ENCODE measurements around the gene ACACA.

Gene ACACA

GRCh38 chr17:37284191-37284590, 122.4 kb downstream of the ACACA start:
- DNase-seq: no peak

- DNase-seq: no peak
These were observed 123.1 kb downstream of the ACACA start for GRCh38 chr17:37283414-37283961.

GRCh38 chr17:37280841-37281240, 125.8 kb downstream of the ACACA start:
- no peak for DNase-seq

GRCh38 chr17:37278247-37278894, 128.3 kb downstream of the ACACA start:
- no peak for DNase-seq

GRCh38 chr17:37276475-37276874, 130.2 kb downstream of the ACACA start:
- DNase-seq: no peak

- DNase-seq: no peak
These were observed 132.2 kb downstream of the ACACA start for GRCh38 chr17:37274461-37274860.

DNA sequence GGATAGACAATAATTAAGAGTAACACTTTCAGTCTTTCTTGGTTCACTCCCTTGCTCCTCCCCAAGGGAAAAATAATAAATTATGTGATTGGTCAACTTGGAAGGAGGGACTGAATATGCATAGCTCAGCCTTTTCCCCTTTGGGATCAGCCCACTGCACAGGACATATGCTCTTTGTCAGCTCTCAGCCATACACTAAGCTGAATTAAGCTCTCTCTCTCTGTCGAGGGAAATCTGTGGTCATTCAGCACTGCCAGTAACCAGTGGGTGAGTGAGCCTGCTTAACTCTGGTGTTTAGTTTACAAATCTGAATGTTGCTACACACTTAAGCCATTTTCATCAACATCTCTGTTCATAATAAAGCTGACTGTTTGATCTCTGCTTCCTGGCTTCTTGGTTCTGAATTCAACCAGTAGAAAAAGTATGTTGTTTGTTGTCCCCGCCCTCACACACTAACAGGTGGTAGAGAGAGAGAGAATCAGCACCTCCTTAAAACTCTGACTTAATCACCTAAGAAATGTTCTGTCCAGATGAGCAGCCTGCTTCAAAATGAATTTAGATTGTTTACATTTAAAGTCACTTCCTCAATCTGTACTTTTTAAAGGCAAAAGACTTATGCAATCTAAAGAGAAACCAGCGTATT, 133.1 kb downstream of the ACACA start:
- no peak for DNase-seq

- no peak for DNase-seq
These were observed 141.0 kb downstream of the ACACA start for GRCh38 chr17:37265446-37266173.

DNA sequence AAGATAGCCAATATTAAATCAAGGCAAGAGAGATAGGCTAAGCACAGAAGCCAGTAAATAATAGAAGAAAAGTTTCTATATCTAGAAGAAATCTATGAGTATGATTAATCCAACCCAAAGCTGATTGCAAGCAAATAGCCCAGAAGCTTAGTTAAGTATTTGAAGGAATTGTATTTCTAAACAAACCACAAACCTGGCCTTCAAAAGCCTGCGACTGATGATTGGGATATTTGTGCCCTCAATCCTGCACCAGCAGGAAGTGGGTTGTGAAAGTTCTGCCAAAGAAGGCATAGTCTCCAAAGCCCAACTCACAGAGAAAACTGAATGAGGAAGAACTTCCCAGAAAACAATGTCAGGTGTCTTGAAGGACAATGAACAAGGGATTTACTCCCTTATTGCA, 145.3 kb downstream of the ACACA start:
- no peak for DNase-seq

GRCh38 chr17:37259030-37259735, 147.5 kb downstream of the ACACA start:
- DNase-seq: no peak

DNA sequence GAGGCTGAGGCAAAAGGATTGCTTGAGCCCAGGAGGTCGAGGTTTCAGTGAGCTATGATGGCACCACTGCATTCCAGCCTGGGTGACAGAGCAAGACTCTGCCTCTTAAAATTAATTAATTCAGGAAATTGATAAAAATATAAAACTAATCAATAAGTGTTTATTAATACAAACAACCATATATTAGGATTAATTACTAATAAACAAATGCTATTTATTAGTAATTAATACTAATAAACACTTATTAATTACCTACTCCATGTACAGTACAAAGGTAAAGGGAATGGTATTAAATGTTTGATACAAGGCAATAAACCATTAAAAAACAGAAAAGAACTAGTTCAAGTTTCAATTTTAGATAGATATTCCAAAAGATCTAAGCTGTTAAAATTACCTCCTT, 150.0 kb downstream of the ACACA start:
- DNase-seq: no peak

GRCh38 chr17:37255432-37255831, 151.2 kb downstream of the ACACA start:
- no peak for DNase-seq

DNA sequence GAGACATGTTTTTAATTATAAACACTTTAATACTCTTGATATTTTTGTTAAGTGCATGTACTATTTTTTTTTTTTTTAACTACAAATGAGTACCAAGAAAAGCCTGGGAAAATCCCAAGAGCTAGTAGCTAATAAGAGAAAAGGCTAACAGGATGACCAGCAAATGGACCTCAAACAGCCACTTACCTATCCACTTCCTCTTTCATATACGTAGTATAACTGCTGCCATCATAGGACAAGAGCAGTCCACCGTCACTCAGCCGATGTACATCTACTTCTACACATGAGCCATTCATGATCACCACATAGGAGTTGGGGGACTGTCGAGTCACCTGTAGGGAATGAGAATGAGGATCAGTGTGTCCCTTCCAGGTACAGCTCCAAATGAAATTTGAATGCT, 158.8 kb downstream of the ACACA start:
- no peak for DNase-seq

DNA sequence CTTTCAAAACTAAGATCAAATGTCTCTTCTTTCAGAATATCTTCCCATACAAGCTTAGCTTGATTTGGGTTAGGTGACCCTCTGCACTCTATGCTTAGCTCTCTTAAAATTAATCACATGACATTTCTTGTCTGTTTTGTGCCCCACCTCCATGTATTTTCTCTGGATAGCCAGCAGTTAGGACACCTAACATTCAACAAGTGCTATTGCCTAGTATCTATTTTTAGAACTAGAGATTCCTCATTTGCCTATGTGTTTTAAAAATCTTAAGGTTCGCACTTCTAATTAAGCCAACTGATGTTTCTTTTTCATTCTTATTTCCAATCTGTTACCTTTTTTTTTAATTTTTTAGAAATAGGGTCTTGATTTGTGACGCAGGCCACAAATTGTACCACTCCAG, 160.6 kb downstream of the ACACA start:
- no peak for DNase-seq

- no peak for DNase-seq
These were observed 166.3 kb downstream of the ACACA start for GRCh38 chr17:37240381-37240780.

DNA sequence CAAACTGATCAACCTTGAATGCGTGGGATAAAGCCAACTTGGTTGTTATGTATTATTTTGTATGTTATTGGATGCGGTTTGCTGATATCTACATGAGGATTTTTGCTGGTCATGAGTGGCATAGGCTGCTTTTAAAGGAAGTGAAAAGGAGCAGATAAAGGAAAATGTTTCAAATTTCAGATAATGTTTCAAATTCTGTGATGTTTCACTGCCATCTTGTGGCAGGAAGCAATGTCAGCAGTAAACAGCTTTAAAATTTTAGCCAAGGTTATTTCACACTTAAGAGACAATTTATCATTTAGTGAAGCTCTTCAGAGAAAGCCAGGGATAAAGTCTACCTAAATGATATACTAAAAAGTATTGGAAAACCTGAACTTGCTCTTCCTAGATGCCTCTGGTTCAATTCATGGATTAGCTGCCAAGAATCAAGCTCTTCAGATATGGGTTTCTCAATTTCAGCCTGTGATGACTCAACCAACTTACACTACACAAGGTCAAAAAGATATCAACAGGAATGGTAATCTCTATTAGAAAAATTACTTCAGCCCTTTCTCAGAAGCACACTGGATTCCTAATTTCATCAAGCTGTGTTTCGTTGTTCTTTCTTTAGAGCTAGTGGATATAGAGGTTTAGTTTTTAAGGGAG, 166.8 kb downstream of the ACACA start:
- DNase-seq: no peak

- no peak for DNase-seq
These were observed 172.5 kb downstream of the ACACA start for GRCh38 chr17:37234106-37234505.

DNA sequence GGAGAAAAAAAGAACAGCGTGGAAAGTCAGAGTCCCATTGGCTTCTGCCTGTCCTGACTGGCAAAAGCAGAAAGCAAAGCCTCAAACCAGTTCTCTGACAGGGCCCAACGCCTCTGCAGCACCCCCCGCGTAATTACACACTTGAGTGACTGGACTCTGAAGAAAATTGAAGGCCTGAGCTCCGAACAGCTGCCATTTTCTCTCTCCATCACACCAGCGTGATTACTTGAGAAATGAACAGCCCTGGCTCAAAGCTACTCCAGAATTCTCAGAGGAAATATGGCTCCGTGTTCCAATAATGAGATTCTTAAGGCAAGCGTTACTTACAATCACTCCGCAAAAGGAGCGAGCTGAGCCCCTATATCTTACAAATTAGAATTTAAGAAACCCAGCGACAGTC, 173.6 kb downstream of the ACACA start:
- DNase-seq: no peak

DNA sequence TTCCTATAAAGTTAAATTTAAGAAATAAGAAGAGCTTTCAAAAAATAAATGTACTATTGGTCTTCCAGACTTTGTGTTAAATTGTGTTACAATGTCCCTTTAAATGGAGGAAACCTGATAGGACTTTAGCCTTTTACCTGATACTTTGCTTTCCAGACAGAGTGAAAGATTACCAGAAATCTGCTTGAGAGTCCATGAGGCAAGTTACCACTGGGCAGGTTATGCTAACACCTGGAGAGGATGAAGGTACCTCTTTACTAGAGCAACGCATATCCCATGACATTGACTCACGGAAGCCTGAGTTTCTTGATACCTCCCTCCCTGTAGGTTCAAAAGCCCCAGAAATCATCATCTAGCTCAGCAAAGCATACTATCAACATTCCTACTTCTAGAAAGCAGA, 174.7 kb downstream of the ACACA start:
- no peak for DNase-seq

DNA sequence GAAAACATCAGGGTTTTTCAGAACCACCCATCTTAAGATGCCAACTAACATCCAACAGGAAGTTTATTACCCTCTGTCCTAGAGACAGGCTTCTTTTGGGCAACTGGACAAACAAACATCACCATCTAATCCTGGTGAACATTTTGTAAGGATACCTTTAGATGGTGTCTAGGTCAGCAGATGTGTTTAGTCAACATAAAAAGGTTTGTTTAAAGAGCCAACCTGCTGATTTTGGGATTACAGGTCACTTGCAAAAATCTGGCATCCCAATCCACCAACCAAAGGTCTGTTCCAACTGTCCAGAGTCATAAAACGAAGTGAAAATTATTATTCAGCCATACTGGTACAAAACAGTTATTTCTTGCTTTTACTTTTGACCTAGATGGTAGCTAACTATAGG, 176.0 kb downstream of the ACACA start:
- no peak for DNase-seq

DNA sequence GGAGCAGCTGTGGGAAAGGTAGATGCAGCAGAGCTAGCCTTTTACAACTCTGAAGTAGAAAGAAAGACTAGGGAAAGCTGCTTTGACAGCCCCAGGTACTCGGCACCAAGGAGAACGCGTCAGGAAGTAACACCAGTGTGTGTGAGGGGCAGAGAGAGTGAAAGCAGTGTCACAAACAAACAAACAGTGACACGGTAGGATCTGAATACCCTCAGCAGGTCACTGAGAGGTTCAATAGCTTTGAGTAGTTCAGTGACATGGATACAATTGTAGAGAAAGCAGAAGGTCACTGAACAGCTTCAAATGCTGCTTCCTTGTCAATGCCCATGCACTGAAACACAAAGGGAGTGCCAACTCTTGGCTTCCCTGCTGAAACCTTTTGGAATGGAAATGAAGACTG, 181.2 kb downstream of the ACACA start:
- DNase-seq: no peak

DNA sequence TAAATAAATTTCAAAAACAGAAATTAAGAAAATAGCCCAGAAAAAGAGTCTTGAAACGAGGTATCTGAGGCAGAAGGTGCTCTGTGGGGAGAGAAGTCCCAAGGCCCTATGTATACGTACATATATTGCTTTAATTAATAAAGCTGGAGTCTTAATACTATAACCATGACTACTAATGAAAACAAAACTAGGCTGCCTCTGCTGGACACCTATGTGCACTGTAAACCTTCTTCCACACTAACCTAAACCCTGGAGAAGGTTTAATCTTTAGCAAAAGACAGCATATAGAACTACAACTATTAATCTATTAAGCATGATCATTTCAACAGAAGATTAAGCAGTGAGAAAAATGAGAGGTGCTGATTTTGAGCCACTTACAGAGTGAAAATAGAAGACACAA, 184.8 kb downstream of the ACACA start:
- DNase-seq: no peak

- DNase-seq: no peak
These were observed 186.1 kb downstream of the ACACA start for GRCh38 chr17:37220607-37220953.
